HG03175 (cell line): ENCODE results near the gene AKAP1.

Source experiments
- ATAC-seq: cut with Tn5 transposase; IDR thresholded peaks from one replicate; pipeline ENCODE4 v1.9.1; 2021; ENCODE audit warnings: mild to moderate bottlenecking, moderate library complexity; ENCODE audit not compliant: unreplicated experiment

AKAP1 gene

GRCh38 chr17:57160624-57161023 is 75.6 kb downstream of the AKAP1 start:
- no peak for ATAC-seq

GRCh38 chr17:57164814-57165213 is 79.8 kb downstream of the AKAP1 start:
- no peak for ATAC-seq

- no peak for ATAC-seq
Measured at GRCh38 chr17:57165754-57166153, 80.7 kb downstream of the AKAP1 start.

DNA sequence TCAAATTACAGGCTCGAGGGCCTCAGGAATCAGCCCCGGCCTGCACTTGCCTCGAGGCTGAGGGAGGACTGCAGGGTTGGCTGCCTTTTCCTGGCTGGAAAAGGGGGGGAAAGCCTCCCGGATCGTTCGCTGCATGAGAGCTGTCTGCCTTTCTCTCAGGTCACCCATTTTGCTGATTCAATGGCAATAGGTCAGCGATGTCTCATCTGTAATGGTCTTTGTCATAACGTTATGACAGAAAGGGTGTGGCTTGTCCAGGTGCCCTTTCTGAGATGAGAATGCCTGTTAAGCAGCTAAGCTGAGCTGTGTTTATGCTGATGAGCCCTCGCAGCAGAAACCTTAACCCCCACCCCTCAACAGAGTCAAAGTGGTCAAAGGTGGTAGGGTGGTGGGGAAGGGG is 81.8 kb downstream of the AKAP1 start:
- ATAC-seq, result no peak

GRCh38 chr17:57168695-57169094 is 83.6 kb downstream of the AKAP1 start:
- ATAC-seq, result no peak

DNA sequence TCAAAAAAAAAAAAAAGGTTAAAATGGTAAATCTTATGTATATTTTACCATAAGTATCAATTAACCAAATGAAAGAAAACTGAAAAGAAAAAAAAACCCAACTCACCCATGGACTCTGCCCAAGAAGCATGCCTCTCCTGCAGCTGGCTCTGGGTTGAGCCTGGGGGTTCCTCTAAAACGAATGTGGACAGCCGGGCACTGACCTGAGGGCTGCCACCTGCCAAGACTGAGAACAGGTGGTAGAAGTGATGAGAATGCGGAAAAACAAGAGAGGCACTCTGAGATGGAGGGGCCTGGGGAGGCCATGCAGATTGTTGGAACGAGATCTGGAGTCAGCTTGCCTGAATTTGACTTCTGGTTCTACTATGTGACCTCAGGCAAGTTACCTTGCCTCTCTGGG is 85.8 kb downstream of the AKAP1 start:
- no peak for ATAC-seq
